ENCODE results near the gene ZBP1.

ZBP1 gene

GRCh38 chr20:57588596-57588995 is 31.6 kb downstream of the ZBP1 start:
- WGBS (ENCODE audit: extremely low coverage, insufficient coverage, insufficient read length): no CpG with 5 or more reads among the region's 5 CpGs
- peaks cover 6% of the 10 kb centered on the region for H3K9me3 ChIP-seq (ENCODE audit: insufficient read depth, low read depth, low read length)
- H4K12ac ChIP-seq (ENCODE audit: low read depth, low read length): no peak overlapping the region
- H3K79me2 ChIP-seq (ENCODE audit: control insufficient read depth, insufficient read depth, low read length, poor library complexity): no peaks in the 10 kb centered on the region
- H3K79me1 ChIP-seq (ENCODE audit: low read length): no peaks in the 10 kb centered on the region
- no peak overlapping the region for H3K4ac ChIP-seq (ENCODE audit: low read depth, low read length)
- no peak overlapping the region for H3K27ac ChIP-seq (ENCODE audit: low read depth, low read length)
- no peak overlapping the region for H4K8ac ChIP-seq (ENCODE audit: low read depth, low read length)
- H2BK120ac ChIP-seq (ENCODE audit: insufficient read depth, low read length, poor library complexity): no peak overlapping the region
- H3K23ac ChIP-seq (ENCODE audit: low read length): no peak overlapping the region
- no peak overlapping the region for H2BK12ac ChIP-seq (ENCODE audit: low read length)
- no peaks in the 10 kb centered on the region for H3K36me3 ChIP-seq (ENCODE audit: control insufficient read depth in 1 of 2, insufficient read depth in 2 of 2, low read length in 2 of 2)
- no peak overlapping the region for H3K4me2 ChIP-seq (ENCODE audit: low read length)
- DNase-seq: no peak
- H3K9ac ChIP-seq (ENCODE audit: low read length): no peak overlapping the region
- no peak overlapping the region for H2BK5ac ChIP-seq (ENCODE audit: low read depth, low read length, poor library complexity)
- H2AFZ ChIP-seq (ENCODE audit: insufficient read depth, low read length, poor library complexity): no peak overlapping the region
- H3K4me3 ChIP-seq (ENCODE audit: low read depth, low read length): no peak overlapping the region
- H2AK5ac ChIP-seq (ENCODE audit: low read length): no peak overlapping the region
- H4K91ac ChIP-seq (ENCODE audit: low read depth, low read length): no peak overlapping the region
- H3K18ac ChIP-seq (ENCODE audit: low read length): no peak overlapping the region
- no peaks in the 10 kb centered on the region for H3K27me3 ChIP-seq (ENCODE audit: insufficient read depth, low read length)
- H3K4me1 ChIP-seq (ENCODE audit: control insufficient read depth in 1 of 2, insufficient read depth in 2 of 2, low read length in 2 of 2): no peaks in the 10 kb centered on the region
- no peak overlapping the region for H3K14ac ChIP-seq (ENCODE audit: low read length)

DNA sequence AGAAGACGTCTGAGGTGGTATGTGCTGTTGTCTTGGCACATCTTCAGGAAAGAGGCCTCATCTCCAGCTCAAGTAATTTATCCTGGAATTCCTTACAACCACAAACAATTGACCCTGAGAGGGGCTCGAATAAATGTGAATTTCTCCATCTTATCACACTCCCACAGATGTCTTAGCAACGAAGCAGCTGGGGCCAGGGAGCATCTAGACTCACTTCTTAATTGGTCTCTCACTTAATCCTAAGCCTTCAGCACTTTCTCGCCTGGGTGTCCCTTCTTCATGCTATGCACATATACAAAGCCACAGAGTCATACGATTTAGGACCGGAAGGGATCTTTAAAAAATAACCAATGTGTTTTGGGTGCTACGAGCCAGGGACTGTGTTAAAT is 32.2 kb downstream of the ZBP1 start:
- H2BK5ac ChIP-seq (ENCODE audit: low read depth, low read length, poor library complexity): no peak overlapping the region
- no peak overlapping the region for H4K12ac ChIP-seq (ENCODE audit: low read depth, low read length)
- no peak overlapping the region for H3K18ac ChIP-seq (ENCODE audit: low read length)

GRCh38 chr20:57587278-57587988 is 32.8 kb downstream of the ZBP1 start:
- no peak overlapping the region for H3K18ac ChIP-seq (ENCODE audit: low read length)
- no peak overlapping the region for H3K9ac ChIP-seq (ENCODE audit: low read length)
- H3K4ac ChIP-seq (ENCODE audit: low read depth, low read length): no peak overlapping the region
- no peaks in the 10 kb centered on the region for H3K27me3 ChIP-seq (ENCODE audit: insufficient read depth, low read length)
- no peak overlapping the region for H2BK12ac ChIP-seq (ENCODE audit: low read length)
- H3K79me1 ChIP-seq (ENCODE audit: low read length): no peaks in the 10 kb centered on the region
- H4K8ac ChIP-seq (ENCODE audit: low read depth, low read length): no peak overlapping the region
- no peak overlapping the region for H3K23ac ChIP-seq (ENCODE audit: low read length)
- H3K4me2 ChIP-seq (ENCODE audit: low read length): no peak overlapping the region
- no peak overlapping the region for H4K12ac ChIP-seq (ENCODE audit: low read depth, low read length)
- DNase-seq: no peak
- no peaks in the 10 kb centered on the region for H3K79me2 ChIP-seq (ENCODE audit: control insufficient read depth, insufficient read depth, low read length, poor library complexity)
- no peak overlapping the region for H3K14ac ChIP-seq (ENCODE audit: low read length)
- no peak overlapping the region for H3K4me3 ChIP-seq (ENCODE audit: low read depth, low read length)
- peaks cover 9% of the 10 kb centered on the region for H3K9me3 ChIP-seq (ENCODE audit: insufficient read depth, low read depth, low read length)
- H3K27ac ChIP-seq (ENCODE audit: low read depth, low read length): no peak overlapping the region
- no peak overlapping the region for H4K91ac ChIP-seq (ENCODE audit: low read depth, low read length)
- no peaks in the 10 kb centered on the region for H3K36me3 ChIP-seq (ENCODE audit: control insufficient read depth in 1 of 2, insufficient read depth in 2 of 2, low read length in 2 of 2)
- H2AFZ ChIP-seq (ENCODE audit: insufficient read depth, low read length, poor library complexity): no peak overlapping the region
- no peak overlapping the region for H2BK120ac ChIP-seq (ENCODE audit: insufficient read depth, low read length, poor library complexity)
- WGBS (ENCODE audit: extremely low coverage, insufficient coverage, insufficient read length): no CpG with 5 or more reads among the region's 4 CpGs
- no peak overlapping the region for H2BK5ac ChIP-seq (ENCODE audit: low read depth, low read length, poor library complexity)
- no peaks in the 10 kb centered on the region for H3K4me1 ChIP-seq (ENCODE audit: control insufficient read depth in 1 of 2, insufficient read depth in 2 of 2, low read length in 2 of 2)
- H2AK5ac ChIP-seq (ENCODE audit: low read length): no peak overlapping the region

More for the DNA sequence above, 32.2 kb downstream of the ZBP1 start:
- Histone ChIP-seq H3K4me1 (ENCODE audit: control insufficient read depth in 1 of 2, insufficient read depth in 2 of 2, low read length in 2 of 2) (no peaks in the 10 kb centered on the region), H2AK5ac (ENCODE audit: low read length) (no peak overlapping the region), H3K27ac (ENCODE audit: low read depth, low read length) (no peak overlapping the region), H2BK120ac (ENCODE audit: insufficient read depth, low read length, poor library complexity) (no peak overlapping the region), H3K36me3 (ENCODE audit: control insufficient read depth in 1 of 2, insufficient read depth in 2 of 2, low read length in 2 of 2) (no peaks in the 10 kb centered on the region), H4K91ac (ENCODE audit: low read depth, low read length) (no peak overlapping the region), H3K4ac (ENCODE audit: low read depth, low read length) (no peak overlapping the region), H3K27me3 (ENCODE audit: insufficient read depth, low read length) (no peaks in the 10 kb centered on the region), H2BK12ac (ENCODE audit: low read length) (no peak overlapping the region), H2AFZ (ENCODE audit: insufficient read depth, low read length, poor library complexity) (no peak overlapping the region), H3K79me1 (ENCODE audit: low read length) (no peaks in the 10 kb centered on the region), H4K8ac (ENCODE audit: low read depth, low read length) (no peak overlapping the region), H3K23ac (ENCODE audit: low read length) (no peak overlapping the region), H3K4me3 (ENCODE audit: low read depth, low read length) (no peak overlapping the region), H3K79me2 (ENCODE audit: control insufficient read depth, insufficient read depth, low read length, poor library complexity) (no peaks in the 10 kb centered on the region), H3K14ac (ENCODE audit: low read length) (no peak overlapping the region), H3K9ac (ENCODE audit: low read length) (no peak overlapping the region), H3K9me3 (ENCODE audit: insufficient read depth, low read depth, low read length) (peaks cover 7% of the 10 kb centered on the region), H3K4me2 (ENCODE audit: low read length) (no peak overlapping the region)
- DNase-seq: no peak
- WGBS (ENCODE audit: extremely low coverage, insufficient coverage, insufficient read length): no CpG with 5 or more reads among the region's 7 CpGs

DNA sequence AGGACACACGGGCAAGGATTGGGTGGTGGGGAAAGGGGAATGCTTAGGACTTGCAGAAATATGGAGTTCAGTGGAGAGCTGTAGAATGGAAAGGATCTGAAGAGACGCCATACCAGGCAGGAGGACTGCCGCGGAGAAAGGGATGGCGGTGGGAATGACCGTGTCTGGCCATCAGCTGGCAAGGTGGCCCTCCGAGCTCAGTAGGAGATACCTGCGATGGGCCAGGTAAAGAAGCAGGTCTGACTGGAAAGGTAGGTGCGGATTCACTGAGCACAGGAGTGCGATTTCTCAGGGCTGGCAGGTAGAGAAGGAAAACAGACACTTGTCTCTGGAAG is 33.3 kb downstream of the ZBP1 start:
- H3K23ac ChIP-seq (ENCODE audit: low read length): no peak overlapping the region
- H3K4me2 ChIP-seq (ENCODE audit: low read length): no peak overlapping the region
- no peak overlapping the region for H2AFZ ChIP-seq (ENCODE audit: insufficient read depth, low read length, poor library complexity)
- H3K4me1 ChIP-seq (ENCODE audit: control insufficient read depth in 1 of 2, insufficient read depth in 2 of 2, low read length in 2 of 2): no peaks in the 10 kb centered on the region
- H2AK5ac ChIP-seq (ENCODE audit: low read length): no peak overlapping the region
- no peaks in the 10 kb centered on the region for H3K27me3 ChIP-seq (ENCODE audit: insufficient read depth, low read length)
- no peaks in the 10 kb centered on the region for H3K36me3 ChIP-seq (ENCODE audit: control insufficient read depth in 1 of 2, insufficient read depth in 2 of 2, low read length in 2 of 2)
- H4K8ac ChIP-seq (ENCODE audit: low read depth, low read length): no peak overlapping the region
- peaks cover 9% of the 10 kb centered on the region for H3K9me3 ChIP-seq (ENCODE audit: insufficient read depth, low read depth, low read length)
- H3K4me3 ChIP-seq (ENCODE audit: low read depth, low read length): no peak overlapping the region
- no peak overlapping the region for H2BK5ac ChIP-seq (ENCODE audit: low read depth, low read length, poor library complexity)
- no peak overlapping the region for H4K91ac ChIP-seq (ENCODE audit: low read depth, low read length)
- H3K79me2 ChIP-seq (ENCODE audit: control insufficient read depth, insufficient read depth, low read length, poor library complexity): no peaks in the 10 kb centered on the region
- no peak overlapping the region for H3K14ac ChIP-seq (ENCODE audit: low read length)
- no peaks in the 10 kb centered on the region for H3K79me1 ChIP-seq (ENCODE audit: low read length)
- H2BK120ac ChIP-seq (ENCODE audit: insufficient read depth, low read length, poor library complexity): no peak overlapping the region
- H3K18ac ChIP-seq (ENCODE audit: low read length): no peak overlapping the region
- no peak overlapping the region for H3K4ac ChIP-seq (ENCODE audit: low read depth, low read length)
- H2BK12ac ChIP-seq (ENCODE audit: low read length): no peak overlapping the region
- H4K12ac ChIP-seq (ENCODE audit: low read depth, low read length): no peak overlapping the region
- no peak for DNase-seq
- H3K9ac ChIP-seq (ENCODE audit: low read length): no peak overlapping the region
- WGBS (ENCODE audit: extremely low coverage, insufficient coverage, insufficient read length): no CpG with 5 or more reads among the region's 10 CpGs
- H3K27ac ChIP-seq (ENCODE audit: low read depth, low read length): no peak overlapping the region

Data from trophoblast cell (in vitro differentiated cells and primary cell).